NCI-H1694 (cell line): ENCODE measurements around the gene NCBP3.
"Not testable (repeated sequence)": the region's sequence is repeated elsewhere in the genome, so short reads cannot be mapped to it uniquely, and the experiment has no call there.

Experiments used
- DNase-seq: peaks from one replicate; lab custom pipeline; 2025; lab: John Stamatoyannopoulos, UW

NCBP3 gene

GRCh38 chr17:3809135-3809534 is 36.9 kb downstream of the NCBP3 start:
- DNase-seq = no peak

GRCh38 chr17:3808701-3809100 is 37.3 kb downstream of the NCBP3 start:
- no peak for DNase-seq

- DNase-seq = no peak
These were observed 40.5 kb downstream of the NCBP3 start for GRCh38 chr17:3805581-3805980.

- no peak for DNase-seq
These were observed 41.5 kb downstream of the NCBP3 start for GRCh38 chr17:3804503-3804931.

GRCh38 chr17:3803308-3803640 is 42.8 kb downstream of the NCBP3 start:
- DNase-seq = no peak

GRCh38 chr17:3802461-3803307 is 43.4 kb downstream of the NCBP3 start:
- DNase-seq = no peak

GRCh38 chr17:3801792-3802191 is 44.3 kb downstream of the NCBP3 start:
- DNase-seq = no peak

GRCh38 chr17:3801347-3801746 is 44.7 kb downstream of the NCBP3 start:
- DNase-seq = no peak

GRCh38 chr17:3800362-3801271 is 45.4 kb downstream of the NCBP3 start, which contains the start of gene ITGAE:
ITGAE (minus strand) TSS chr17:3801188; CDS start chr17:3801144, 44 bp downstream.
- no peak for DNase-seq

GRCh38 chr17:3799181-3799945 is 46.7 kb downstream of the NCBP3 start:
- DNase-seq = no peak

- DNase-seq = no peak
These were observed 47.5 kb downstream of the NCBP3 start for GRCh38 chr17:3798273-3799180.

GRCh38 chr17:3796822-3797170 is 49.2 kb downstream of the NCBP3 start:
- DNase-seq = no peak

- DNase-seq = no peak
These were observed 49.8 kb downstream of the NCBP3 start for GRCh38 chr17:3796110-3796821.

GRCh38 chr17:3795390-3796102 is 50.5 kb downstream of the NCBP3 start:
- DNase-seq = no peak

GRCh38 chr17:3794557-3795389 is 51.3 kb downstream of the NCBP3 start:
- no peak for DNase-seq

- DNase-seq = not testable (repeated sequence)
These were observed 51.9 kb downstream of the NCBP3 start for GRCh38 chr17:3794152-3794551.

- not testable (repeated sequence) for DNase-seq
These were observed 52.8 kb downstream of the NCBP3 start for GRCh38 chr17:3793258-3793657.

- DNase-seq = no peak
These were observed 53.6 kb downstream of the NCBP3 start for GRCh38 chr17:3792481-3792880.

GRCh38 chr17:3788200-3788599 is 57.8 kb downstream of the NCBP3 start:
- DNase-seq = no peak
